Activated naive CD8-positive, alpha-beta T cell treated with anti-CD3 and anti-CD28 coated beads, Interleukin-2, amount 50 U/mL, for 16 hours (primary cell): Measurements from ENCODE around the gene ADAM22.

Source experiments
- DNase-seq: peaks from one replicate; pipeline ENCODE4 v3.0.0-alpha.2; 2020; ENCODE audit warnings: low read depth, low spot score

The ADAM22 gene

GRCh38 chr7:87960239-87960638 lies 26.2 kb downstream of the ADAM22 start:
- DNase-seq, result no peak

GRCh38 chr7:87961754-87962153 lies 27.7 kb downstream of the ADAM22 start:
- DNase-seq, result no peak

- no peak for DNase-seq
These were observed 32.2 kb downstream of the ADAM22 start for GRCh38 chr7:87966271-87966670.

GRCh38 chr7:87968021-87968420 lies 34.0 kb downstream of the ADAM22 start:
- no peak for DNase-seq

GRCh38 chr7:87982116-87982515 lies 48.1 kb downstream of the ADAM22 start:
- DNase-seq, result no peak

- DNase-seq, result no peak
These were observed 50.0 kb downstream of the ADAM22 start for GRCh38 chr7:87984088-87984487.

GRCh38 chr7:87993269-87993668 lies 59.2 kb downstream of the ADAM22 start:
- DNase-seq, result no peak

- no peak for DNase-seq
These were observed 65.2 kb downstream of the ADAM22 start for GRCh38 chr7:87999261-87999660.

GRCh38 chr7:88001744-88002530 lies 67.9 kb downstream of the ADAM22 start:
- no peak for DNase-seq

- no peak for DNase-seq
These were observed 68.6 kb downstream of the ADAM22 start for GRCh38 chr7:88002617-88003016.

GRCh38 chr7:88003581-88003980 lies 69.5 kb downstream of the ADAM22 start:
- DNase-seq, result no peak

- DNase-seq, result no peak
These were observed 71.1 kb downstream of the ADAM22 start for GRCh38 chr7:88005191-88005590.

GRCh38 chr7:88009651-88010050 lies 75.6 kb downstream of the ADAM22 start:
- no peak for DNase-seq

GRCh38 chr7:88012086-88012485 lies 78.0 kb downstream of the ADAM22 start:
- DNase-seq, result no peak

GRCh38 chr7:88013981-88014380 lies 79.9 kb downstream of the ADAM22 start:
- no peak for DNase-seq

- DNase-seq, result no peak
These were observed 80.5 kb downstream of the ADAM22 start for GRCh38 chr7:88014581-88014980.

- no peak for DNase-seq
These were observed 81.3 kb downstream of the ADAM22 start for GRCh38 chr7:88015309-88015708.

- DNase-seq, result no peak
These were observed 84.5 kb downstream of the ADAM22 start for GRCh38 chr7:88018501-88018900.

GRCh38 chr7:88020953-88021665 lies 87.1 kb downstream of the ADAM22 start:
- DNase-seq, result no peak

GRCh38 chr7:88027724-88028123 lies 93.7 kb downstream of the ADAM22 start:
- no peak for DNase-seq

GRCh38 chr7:88034083-88034695 lies 100.1 kb downstream of the ADAM22 start:
- DNase-seq, result no peak

- DNase-seq, result no peak
These were observed 103.0 kb downstream of the ADAM22 start for GRCh38 chr7:88037050-88037449.

- DNase-seq, result no peak
These were observed 106.6 kb downstream of the ADAM22 start for GRCh38 chr7:88040694-88041093.
